Measurements from ENCODE around the gene SNF8.
A peak's percentile ranks its signal among the peaks of the same experiment; 100 is the strongest.

The SNF8 gene, protein sequence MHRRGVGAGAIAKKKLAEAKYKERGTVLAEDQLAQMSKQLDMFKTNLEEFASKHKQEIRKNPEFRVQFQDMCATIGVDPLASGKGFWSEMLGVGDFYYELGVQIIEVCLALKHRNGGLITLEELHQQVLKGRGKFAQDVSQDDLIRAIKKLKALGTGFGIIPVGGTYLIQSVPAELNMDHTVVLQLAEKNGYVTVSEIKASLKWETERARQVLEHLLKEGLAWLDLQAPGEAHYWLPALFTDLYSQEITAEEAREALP

GRCh38 chr17:48944515-48945260 lies at the start of gene SNF8:
SNF8 (minus strand) TSS chr17:48944842; CDS start chr17:48944734, 108 bp downstream.
- H3K9ac ChIP-seq (ENCODE audit: low read depth, low read length) = peak within 1 kb of the TSS; percentile 92
- H3K4me3 ChIP-seq (ENCODE audit: low read length) = peak within 1 kb of the TSS; percentile 100
- no peaks in the 10 kb centered on the region for H3K9me3 ChIP-seq (ENCODE audit: insufficient read depth, low read depth, low read length)
- H3K27me3 ChIP-seq (ENCODE audit: insufficient read depth, low read length) = no peaks in the 10 kb centered on the region
- no peaks in the 10 kb centered on the region for H3K4me1 ChIP-seq (ENCODE audit: insufficient read depth, low read length)
- peaks cover 28% of the 10 kb centered on the region for H3K36me3 ChIP-seq (ENCODE audit: insufficient read depth, low read depth, low read length)
- H3K27ac ChIP-seq (ENCODE audit: low read length) = peak within 1 kb of the TSS; percentile 75

GRCh38 chr17:48993951-48994350 lies 49.3 kb upstream of the SNF8 start:
- Histone ChIP-seq H3K4me1 (ENCODE audit: insufficient read depth, low read length) (peaks cover 40% of the 10 kb centered on the region; the same call in 1 of the 2 replicates), H3K27me3 (ENCODE audit: insufficient read depth, low read length) (no peaks in the 10 kb centered on the region), H3K9ac (ENCODE audit: low read depth, low read length) (peak overlapping the region; percentile 100; the same call in 1 of the 2 replicates), H3K9me3 (ENCODE audit: insufficient read depth, low read depth, low read length) (no peaks in the 10 kb centered on the region), H3K36me3 (ENCODE audit: insufficient read depth, low read depth, low read length) (no peaks in the 10 kb centered on the region), H3K27ac (ENCODE audit: low read length) (no peak overlapping the region), H3K4me3 (ENCODE audit: low read length) (0 out of 2 replicates have a peak overlapping the region, but pooled peaks have one; percentile 19)

DNA sequence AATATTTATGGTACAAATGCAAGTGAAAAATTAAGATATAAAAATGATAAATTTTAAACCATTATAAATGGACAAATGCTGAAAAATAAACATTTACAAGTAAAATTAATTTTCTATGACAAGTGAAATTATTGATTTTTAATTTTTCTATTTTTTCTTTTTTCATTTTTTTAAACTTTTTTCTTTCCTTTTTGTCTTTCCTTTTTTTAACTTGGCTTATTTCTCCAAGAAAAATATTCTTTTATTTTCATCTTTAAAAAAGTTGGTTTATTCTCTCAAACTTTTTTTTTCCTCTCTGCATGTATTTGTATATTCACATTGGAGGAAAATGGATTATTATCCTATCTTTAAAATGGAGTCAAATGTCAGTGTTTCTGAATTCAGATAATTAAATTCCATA lies 48.7 kb upstream of the SNF8 start:
- H3K27me3 ChIP-seq (ENCODE audit: insufficient read depth, low read length) = no peaks in the 10 kb centered on the region
- no peak overlapping the region for H3K4me3 ChIP-seq (ENCODE audit: low read length)
- peaks cover 40% of the 10 kb centered on the region; the same call in 1 of the 2 replicates for H3K4me1 ChIP-seq (ENCODE audit: insufficient read depth, low read length)
- H3K27ac ChIP-seq (ENCODE audit: low read length) = no peak overlapping the region
- no peak overlapping the region for H3K9ac ChIP-seq (ENCODE audit: low read depth, low read length)
- no peaks in the 10 kb centered on the region for H3K9me3 ChIP-seq (ENCODE audit: insufficient read depth, low read depth, low read length)
- no peaks in the 10 kb centered on the region for H3K36me3 ChIP-seq (ENCODE audit: insufficient read depth, low read depth, low read length)

DNA sequence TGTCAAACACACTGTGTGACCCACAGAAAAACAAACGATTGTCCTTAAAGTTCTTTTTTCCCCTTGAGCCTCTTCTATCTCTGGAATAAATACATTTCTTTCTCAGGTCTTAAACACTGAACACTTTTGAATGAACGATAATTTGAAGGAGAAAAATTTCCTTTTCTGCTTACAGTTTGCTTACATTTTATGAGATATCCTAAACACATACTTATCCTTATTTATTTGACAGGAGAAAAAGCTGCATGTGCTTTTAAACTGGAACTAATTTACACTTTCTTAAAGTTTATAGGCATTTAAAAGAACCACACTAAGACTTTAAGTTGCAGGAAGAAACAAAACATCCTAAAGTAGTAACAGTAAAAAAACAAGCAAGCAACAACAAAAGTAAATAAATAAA lies 47.8 kb upstream of the SNF8 start:
- no peaks in the 10 kb centered on the region for H3K27me3 ChIP-seq (ENCODE audit: insufficient read depth, low read length)
- peak overlapping the region; percentile 41; the same call in 1 of the 2 replicates for H3K9ac ChIP-seq (ENCODE audit: low read depth, low read length)
- H3K27ac ChIP-seq (ENCODE audit: low read length) = no peak overlapping the region

GRCh38 chr17:48990882-48991357 lies 46.3 kb upstream of the SNF8 start:
- Histone ChIP-seq H3K27me3 (ENCODE audit: insufficient read depth, low read length) (no peaks in the 10 kb centered on the region), H3K9me3 (ENCODE audit: insufficient read depth, low read depth, low read length) (no peaks in the 10 kb centered on the region), H3K4me3 (ENCODE audit: low read length) (peak overlapping the region; percentile 52; the same call in 1 of the 2 replicates), H3K4me1 (ENCODE audit: insufficient read depth, low read length) (peaks cover 40% of the 10 kb centered on the region; the same call in 1 of the 2 replicates), H3K36me3 (ENCODE audit: insufficient read depth, low read depth, low read length) (no peaks in the 10 kb centered on the region), H3K27ac (ENCODE audit: low read length) (peak overlapping the region; percentile 72), H3K9ac (ENCODE audit: low read depth, low read length) (peak overlapping the region; percentile 76; the same call in 1 of the 2 replicates)

More for the DNA sequence above, 47.8 kb upstream of the SNF8 start:
- H3K4me3 ChIP-seq (ENCODE audit: low read length) = no peak overlapping the region
- peaks cover 40% of the 10 kb centered on the region; the same call in 1 of the 2 replicates for H3K4me1 ChIP-seq (ENCODE audit: insufficient read depth, low read length)
- no peaks in the 10 kb centered on the region for H3K36me3 ChIP-seq (ENCODE audit: insufficient read depth, low read depth, low read length)
- no peaks in the 10 kb centered on the region for H3K9me3 ChIP-seq (ENCODE audit: insufficient read depth, low read depth, low read length)

GRCh38 chr17:48989100-48989499 lies 44.5 kb upstream of the SNF8 start:
- Histone ChIP-seq H3K27me3 (ENCODE audit: insufficient read depth, low read length) (no peaks in the 10 kb centered on the region), H3K27ac (ENCODE audit: low read length) (no peak overlapping the region), H3K9ac (ENCODE audit: low read depth, low read length) (no peak overlapping the region), H3K4me3 (ENCODE audit: low read length) (no peak overlapping the region), H3K9me3 (ENCODE audit: insufficient read depth, low read depth, low read length) (no peaks in the 10 kb centered on the region), H3K4me1 (ENCODE audit: insufficient read depth, low read length) (peaks cover 35% of the 10 kb centered on the region; the same call in 1 of the 2 replicates), H3K36me3 (ENCODE audit: insufficient read depth, low read depth, low read length) (no peaks in the 10 kb centered on the region)

GRCh38 chr17:48985436-48986245 lies 41.0 kb upstream of the SNF8 start:
- no peak overlapping the region for H3K9ac ChIP-seq (ENCODE audit: low read depth, low read length)
- no peaks in the 10 kb centered on the region for H3K9me3 ChIP-seq (ENCODE audit: insufficient read depth, low read depth, low read length)
- H3K27ac ChIP-seq (ENCODE audit: low read length) = no peak overlapping the region
- H3K4me3 ChIP-seq (ENCODE audit: low read length) = no peak overlapping the region
- H3K36me3 ChIP-seq (ENCODE audit: insufficient read depth, low read depth, low read length) = no peaks in the 10 kb centered on the region
- no peaks in the 10 kb centered on the region for H3K27me3 ChIP-seq (ENCODE audit: insufficient read depth, low read length)
- peaks cover 8% of the 10 kb centered on the region; the same call in 1 of the 2 replicates for H3K4me1 ChIP-seq (ENCODE audit: insufficient read depth, low read length)

- H3K27ac ChIP-seq (ENCODE audit: low read length) = no peak overlapping the region
- H3K27me3 ChIP-seq (ENCODE audit: insufficient read depth, low read length) = no peaks in the 10 kb centered on the region
- no peaks in the 10 kb centered on the region for H3K4me1 ChIP-seq (ENCODE audit: insufficient read depth, low read length)
- H3K36me3 ChIP-seq (ENCODE audit: insufficient read depth, low read depth, low read length) = no peaks in the 10 kb centered on the region
- H3K4me3 ChIP-seq (ENCODE audit: low read length) = no peak overlapping the region
- H3K9ac ChIP-seq (ENCODE audit: low read depth, low read length) = no peak overlapping the region
- H3K9me3 ChIP-seq (ENCODE audit: insufficient read depth, low read depth, low read length) = no peaks in the 10 kb centered on the region
Observed at GRCh38 chr17:48981927-48982539, 37.4 kb upstream of the SNF8 start.

- Histone ChIP-seq H3K36me3 (ENCODE audit: insufficient read depth, low read depth, low read length) (no peaks in the 10 kb centered on the region), H3K9me3 (ENCODE audit: insufficient read depth, low read depth, low read length) (no peaks in the 10 kb centered on the region), H3K9ac (ENCODE audit: low read depth, low read length) (no peak overlapping the region), H3K27ac (ENCODE audit: low read length) (no peak overlapping the region), H3K27me3 (ENCODE audit: insufficient read depth, low read length) (no peaks in the 10 kb centered on the region), H3K4me1 (ENCODE audit: insufficient read depth, low read length) (peaks cover 22% of the 10 kb centered on the region), H3K4me3 (ENCODE audit: low read length) (no peak overlapping the region)
Observed at GRCh38 chr17:48973806-48974205, 29.2 kb upstream of the SNF8 start.

- Histone ChIP-seq H3K4me1 (ENCODE audit: insufficient read depth, low read length) (peaks cover 22% of the 10 kb centered on the region), H3K9me3 (ENCODE audit: insufficient read depth, low read depth, low read length) (no peaks in the 10 kb centered on the region), H3K4me3 (ENCODE audit: low read length) (no peak overlapping the region), H3K36me3 (ENCODE audit: insufficient read depth, low read depth, low read length) (no peaks in the 10 kb centered on the region), H3K27ac (ENCODE audit: low read length) (no peak overlapping the region), H3K9ac (ENCODE audit: low read depth, low read length) (no peak overlapping the region), H3K27me3 (ENCODE audit: insufficient read depth, low read length) (no peaks in the 10 kb centered on the region)
Observed at GRCh38 chr17:48972749-48973097, 28.1 kb upstream of the SNF8 start.
